ENCODE data around the gene C22orf31.

The C22orf31 gene

DNA sequence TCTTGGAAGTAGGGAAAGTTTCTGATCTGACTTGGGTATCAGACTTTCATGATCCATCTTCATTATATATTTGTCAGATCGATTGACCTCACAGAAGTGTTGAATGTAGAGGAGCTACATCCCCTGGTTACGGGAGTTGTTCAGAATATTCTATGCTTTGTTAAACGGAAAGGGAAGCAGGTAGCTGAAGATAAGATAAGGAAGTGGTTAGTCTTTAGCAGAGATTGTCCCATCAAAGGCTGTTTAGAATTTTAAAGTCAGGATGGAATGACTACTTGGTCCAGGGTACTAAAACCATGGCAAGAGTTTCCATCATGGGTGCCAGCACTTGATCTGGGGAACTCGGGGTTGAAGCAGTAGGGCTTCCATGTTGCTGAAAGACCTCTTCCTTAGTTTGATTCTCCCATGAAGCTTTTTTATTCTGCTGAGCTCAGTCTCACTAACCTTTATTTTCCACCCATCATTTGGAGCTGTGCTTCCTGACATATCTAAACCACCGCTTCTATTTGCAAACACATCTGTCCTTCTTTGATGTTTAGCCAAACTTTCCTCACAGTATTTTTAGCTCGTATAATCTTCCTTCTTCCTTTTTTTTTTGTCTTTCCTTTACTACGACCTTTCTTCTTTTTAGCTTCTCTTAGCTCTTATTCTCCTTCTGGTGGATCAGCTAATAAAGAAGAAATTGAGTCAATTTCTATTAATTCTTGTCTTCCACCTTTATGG, 4.0 kb upstream of the C22orf31 start:
- no peaks in the 10 kb centered on the region for H3K27me3 ChIP-seq
- TF ChIP-seq, protein P1, sequence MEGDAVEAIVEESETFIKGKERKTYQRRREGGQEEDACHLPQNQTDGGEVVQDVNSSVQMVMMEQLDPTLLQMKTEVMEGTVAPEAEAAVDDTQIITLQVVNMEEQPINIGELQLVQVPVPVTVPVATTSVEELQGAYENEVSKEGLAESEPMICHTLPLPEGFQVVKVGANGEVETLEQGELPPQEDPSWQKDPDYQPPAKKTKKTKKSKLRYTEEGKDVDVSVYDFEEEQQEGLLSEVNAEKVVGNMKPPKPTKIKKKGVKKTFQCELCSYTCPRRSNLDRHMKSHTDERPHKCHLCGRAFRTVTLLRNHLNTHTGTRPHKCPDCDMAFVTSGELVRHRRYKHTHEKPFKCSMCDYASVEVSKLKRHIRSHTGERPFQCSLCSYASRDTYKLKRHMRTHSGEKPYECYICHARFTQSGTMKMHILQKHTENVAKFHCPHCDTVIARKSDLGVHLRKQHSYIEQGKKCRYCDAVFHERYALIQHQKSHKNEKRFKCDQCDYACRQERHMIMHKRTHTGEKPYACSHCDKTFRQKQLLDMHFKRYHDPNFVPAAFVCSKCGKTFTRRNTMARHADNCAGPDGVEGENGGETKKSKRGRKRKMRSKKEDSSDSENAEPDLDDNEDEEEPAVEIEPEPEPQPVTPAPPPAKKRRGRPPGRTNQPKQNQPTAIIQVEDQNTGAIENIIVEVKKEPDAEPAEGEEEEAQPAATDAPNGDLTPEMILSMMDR (IDR thresholded peaks at IDR 0.05; ENCODE audit: low read depth, low read length): no peak
- H3K9me3 ChIP-seq: no peaks in the 10 kb centered on the region
- no peaks in the 10 kb centered on the region for H3K4me1 ChIP-seq
- no peak overlapping the region for H3K4me3 ChIP-seq (ENCODE audit: low read depth, low read length)
- DNase-seq: no peak
- no peaks in the 10 kb centered on the region for H3K36me3 ChIP-seq

DNA sequence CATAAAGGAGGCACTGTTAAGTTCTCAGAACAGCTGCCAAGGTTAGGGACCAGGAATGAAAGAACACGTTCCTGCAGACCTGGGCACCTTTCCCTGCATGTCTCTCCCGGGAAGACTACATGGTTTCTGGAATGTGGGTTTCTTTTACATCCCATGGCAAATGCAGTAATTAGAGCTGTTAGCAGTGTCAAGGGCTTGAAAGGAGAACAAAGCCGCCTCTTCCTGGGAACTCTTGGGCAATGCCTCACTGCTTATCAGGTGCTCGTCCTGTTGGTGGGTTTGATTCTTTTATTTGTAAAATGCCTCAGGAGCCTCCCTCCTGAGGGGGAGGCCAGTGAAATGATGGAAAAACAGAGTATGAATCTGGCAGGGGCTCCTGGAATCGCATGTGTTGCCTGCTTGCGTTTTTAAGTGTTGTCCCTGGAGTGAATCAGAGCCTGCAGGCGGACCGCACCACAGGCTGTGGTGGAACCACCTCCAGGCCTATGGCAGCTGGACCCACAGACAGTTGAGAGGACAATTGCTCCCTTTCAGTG, 723 bp upstream of the C22orf31 start:
- Histone ChIP-seq H3K27me3 (no peaks in the 10 kb centered on the region), H3K4me3 (ENCODE audit: low read depth, low read length) (no peak overlapping the region), H3K4me1 (no peaks in the 10 kb centered on the region), H3K9me3 (no peaks in the 10 kb centered on the region), H3K36me3 (no peaks in the 10 kb centered on the region)
- DNase-seq: no peak
- TF ChIP-seq, protein P1 (IDR thresholded peaks at IDR 0.05; ENCODE audit: low read depth, low read length): no peak

- DNase-seq: no peak
- TF ChIP-seq, protein P1 (IDR thresholded peaks at IDR 0.05; ENCODE audit: low read depth, low read length): no peak
These were observed 700 bp downstream of the C22orf31 start for GRCh38 chr22:29060931-29061330.

GRCh38 chr22:29060251-29060869, 1.3 kb downstream of the C22orf31 start:
- H3K4me1 ChIP-seq: no peaks in the 10 kb centered on the region
- TF ChIP-seq, protein P1 (IDR thresholded peaks at IDR 0.05; ENCODE audit: low read depth, low read length): no peak
- no peaks in the 10 kb centered on the region for H3K27me3 ChIP-seq
- no peaks in the 10 kb centered on the region for H3K36me3 ChIP-seq
- H3K4me3 ChIP-seq (ENCODE audit: low read depth, low read length): no peak overlapping the region
- no peak for DNase-seq
- no peaks in the 10 kb centered on the region for H3K9me3 ChIP-seq

More at GRCh38 chr22:29060931-29061330, 700 bp downstream of the C22orf31 start:
- Histone ChIP-seq H3K27me3 (no peaks in the 10 kb centered on the region), H3K4me3 (ENCODE audit: low read depth, low read length) (no peak overlapping the region), H3K36me3 (no peaks in the 10 kb centered on the region), H3K9me3 (no peaks in the 10 kb centered on the region), H3K4me1 (no peaks in the 10 kb centered on the region)

DNA sequence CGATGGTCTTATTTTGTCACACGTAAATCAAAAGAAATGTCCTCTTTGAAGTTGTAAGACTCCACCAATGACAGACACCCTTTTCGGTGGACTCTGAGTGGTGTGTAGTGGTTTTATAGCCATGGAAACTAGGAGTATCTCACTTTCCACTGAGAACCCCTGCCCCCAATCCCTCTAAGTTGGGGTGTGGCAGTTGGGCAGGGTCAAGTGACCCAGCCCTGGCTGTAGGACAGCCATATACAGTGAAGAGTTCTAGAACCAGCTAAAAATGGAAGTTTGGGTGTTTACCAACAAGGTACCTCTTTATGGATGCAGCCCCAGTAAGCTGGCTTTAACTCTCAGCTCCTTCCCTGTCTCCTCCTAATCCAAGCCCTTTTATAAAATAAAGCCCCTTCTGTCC, 5.2 kb downstream of the C22orf31 start:
- Histone ChIP-seq H3K4me3 (ENCODE audit: low read depth, low read length) (no peak overlapping the region), H3K9me3 (no peaks in the 10 kb centered on the region), H3K4me1 (no peaks in the 10 kb centered on the region), H3K36me3 (no peaks in the 10 kb centered on the region), H3K27me3 (no peaks in the 10 kb centered on the region)
- DNase-seq: no peak
- TF ChIP-seq, protein P1 (IDR thresholded peaks at IDR 0.05; ENCODE audit: low read depth, low read length): no peak
